ENCODE data around the gene RPS21. TPM values are rescaled to one million over a fixed set of nuclear protein-coding genes. Genes with fewer than 3 reads are reported as not detected.
A peak's percentile ranks its signal among the peaks of the same experiment; 100 is the strongest.

The RPS21 gene
- total RNA-seq, 2 donors from 2014 or later, result 1,506 to 4,377 TPM

- Histone ChIP-seq H3K27ac (peak overlapping the region; percentile 41 to 65), H3K4me1 (replicated peaks) (peaks cover 32% of the 10 kb centered on the region)
- WGBS, result 63% methylated on average over 15 of the region's 23 CpGs
Measured at GRCh38 chr20:62350629-62351422, 36.1 kb upstream of the RPS21 start.

DNA sequence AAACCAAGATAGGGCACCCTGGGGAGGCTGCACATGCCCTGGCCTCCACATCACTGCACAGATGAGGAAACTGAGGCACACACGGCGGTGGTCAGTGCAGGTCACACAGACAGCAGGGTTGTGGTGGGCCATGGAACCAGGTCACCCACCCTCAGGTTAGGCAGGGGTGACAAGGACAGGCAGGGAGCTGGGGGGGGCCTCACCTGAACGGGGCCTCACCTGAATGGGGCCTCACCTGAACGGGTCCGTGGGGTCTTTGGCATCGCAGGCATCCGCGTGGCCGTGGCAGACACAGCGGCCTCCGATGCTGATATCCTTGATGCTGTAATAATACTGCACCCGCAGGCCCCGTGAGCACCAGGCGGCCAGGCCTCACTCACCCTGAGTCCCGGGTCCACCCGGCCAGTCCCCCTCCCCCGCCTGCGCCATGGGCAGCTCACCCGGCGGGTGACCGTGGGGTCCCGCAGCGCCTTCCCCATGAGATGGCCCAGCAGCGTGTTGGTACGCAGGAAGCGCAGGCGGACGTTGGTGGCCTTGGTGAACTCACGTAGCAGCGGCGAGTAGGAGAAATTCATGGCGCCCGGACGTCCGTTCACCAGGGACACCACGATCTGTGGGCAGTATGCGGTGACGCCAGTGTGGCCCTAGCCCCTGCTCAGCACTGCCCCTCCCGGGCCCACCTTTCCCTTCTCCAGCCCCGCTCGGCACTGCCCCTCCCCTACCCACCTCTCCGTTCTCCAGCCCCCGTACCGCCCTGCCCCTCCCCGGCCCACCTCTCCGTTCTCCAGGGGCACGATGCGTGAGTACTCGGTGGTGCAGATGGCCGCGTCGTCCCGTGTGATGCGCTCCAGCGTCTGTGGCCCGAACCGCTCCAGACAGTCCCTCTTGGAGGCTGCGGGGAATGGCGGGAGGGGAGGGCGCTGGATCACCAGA lies 35.2 kb upstream of the RPS21 start:
- Histone ChIP-seq H3K4me3 (no peak overlapping the region), H3K27ac (peak overlapping the region; percentile 62 to 65), H3K36me3 (peaks cover 0 to 6% of the 10 kb centered on the region in 2 donors), H3K4me1 (replicated peaks) (peaks cover 41% of the 10 kb centered on the region), H3K27me3 (replicated peaks; ENCODE audit: insufficient read depth) (no peaks in the 10 kb centered on the region), H3K9me3 (no peaks in the 10 kb centered on the region)
- 85% methylated on average over 60 of the region's 60 CpGs for WGBS
- no peak for DNase-seq (ENCODE audit: low spot score)
- intact Hi-C loops (cut with DNase I), result loop anchor here (2.0 kb wide), 1 partner anchor 25 kb away; no protein-coding TSS in a partner anchor
- TF ChIP-seq POLR2AphosphoS5 (IDR thresholded peaks at IDR 0.05), result no peak
- no peak for TF ChIP-seq POLR2A (IDR thresholded peaks at IDR 0.05)
- TF ChIP-seq CTCF (IDR thresholded peaks at IDR 0.05), result no peak

More at GRCh38 chr20:62350629-62351422, 36.1 kb upstream of the RPS21 start:
- H3K9me3 ChIP-seq, result no peaks in the 10 kb centered on the region
- intact Hi-C loops (cut with DNase I), result no loop called here
- no peak for DNase-seq (ENCODE audit: low spot score)
- H3K27me3 ChIP-seq (replicated peaks; ENCODE audit: insufficient read depth), result no peaks in the 10 kb centered on the region
- H3K36me3 ChIP-seq, result peaks cover 0 to 6% of the 10 kb centered on the region in 2 donors
- TF ChIP-seq CTCF (IDR thresholded peaks at IDR 0.05), result no peak
- TF ChIP-seq POLR2A (IDR thresholded peaks at IDR 0.05), result no peak
- no peak for TF ChIP-seq POLR2AphosphoS5 (IDR thresholded peaks at IDR 0.05)
- no peak overlapping the region for H3K4me3 ChIP-seq

GRCh38 chr20:62352402-62353288 lies 34.3 kb upstream of the RPS21 start:
- H3K9me3 ChIP-seq, result no peaks in the 10 kb centered on the region
- WGBS, result 44% methylated on average over 39 of the region's 43 CpGs
- H3K4me3 ChIP-seq, result no peak overlapping the region
- intact Hi-C loops (cut with DNase I), result loop anchor here (2.0 kb wide), 1 partner anchor 24 kb away; no protein-coding TSS in a partner anchor
- H3K36me3 ChIP-seq, result peaks cover 0 to 6% of the 10 kb centered on the region in 2 donors
- H3K27me3 ChIP-seq (replicated peaks; ENCODE audit: insufficient read depth), result no peaks in the 10 kb centered on the region
- peaks cover 50% of the 10 kb centered on the region for H3K4me1 ChIP-seq (replicated peaks)
- peak overlapping the region; percentile 59 to 62 for H3K27ac ChIP-seq
- DNase-seq (ENCODE audit: low spot score), result peak; percentile 93
- TF ChIP-seq CTCF (IDR thresholded peaks at IDR 0.05), result peak in 3 of 4 experiments; percentile 46 to 66 (median 66)
- peak; percentile 93 for TF ChIP-seq POLR2AphosphoS5 (IDR thresholded peaks at IDR 0.05)
- TF ChIP-seq POLR2A (IDR thresholded peaks at IDR 0.05), result peak; percentile 30

DNA sequence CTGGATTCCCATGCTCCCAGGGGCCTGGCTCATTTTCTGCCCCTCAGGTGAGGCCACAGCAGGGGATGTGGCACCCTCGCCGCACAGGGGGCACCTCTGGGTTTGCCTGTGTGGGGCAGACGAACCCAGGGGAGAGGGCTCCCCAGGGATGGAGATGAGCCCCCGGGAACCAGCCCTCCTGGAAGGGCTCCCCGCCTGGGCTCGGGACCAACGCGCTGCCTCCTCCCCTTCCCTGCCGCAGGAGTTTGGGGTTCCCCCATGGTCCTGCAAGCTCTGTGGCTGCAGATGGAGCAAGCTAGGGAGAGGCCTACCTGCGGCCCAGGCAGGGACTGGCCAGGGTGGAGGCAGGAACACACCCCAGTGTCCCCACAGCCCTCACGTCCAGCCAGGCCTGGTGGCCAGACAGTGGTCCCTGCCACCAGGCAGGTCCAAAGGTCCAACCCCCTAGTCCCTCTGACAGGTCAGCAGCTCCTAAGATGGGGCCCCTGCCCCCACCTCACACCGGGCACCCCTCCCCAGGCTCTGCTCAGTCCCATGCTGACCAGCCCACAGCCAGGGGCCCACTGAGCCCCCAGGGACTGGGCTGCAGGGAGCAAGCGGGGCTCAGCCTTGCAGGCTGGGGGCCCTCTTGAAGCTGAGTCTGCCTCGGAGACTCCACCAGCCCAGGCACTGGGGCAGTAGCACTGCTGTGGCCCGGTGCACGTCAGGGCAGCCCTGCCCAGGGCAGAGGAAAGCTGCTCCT lies 33.4 kb upstream of the RPS21 start:
- DNase-seq (ENCODE audit: low spot score), result no peak
- H3K27ac ChIP-seq, result peak overlapping the region; percentile 46 to 59
- intact Hi-C loops (cut with DNase I), result loop anchor here (2.0 kb wide), 1 partner anchor 23 kb away; no protein-coding TSS in a partner anchor
- H3K9me3 ChIP-seq, result no peaks in the 10 kb centered on the region
- H3K4me1 ChIP-seq (replicated peaks), result peaks cover 50% of the 10 kb centered on the region
- H3K36me3 ChIP-seq, result peaks cover 0 to 6% of the 10 kb centered on the region in 2 donors
- WGBS, result 79% methylated on average over 7 of the region's 16 CpGs
- no peaks in the 10 kb centered on the region for H3K27me3 ChIP-seq (replicated peaks; ENCODE audit: insufficient read depth)
- no peak overlapping the region for H3K4me3 ChIP-seq
- no peak for TF ChIP-seq POLR2A (IDR thresholded peaks at IDR 0.05)
- TF ChIP-seq CTCF (IDR thresholded peaks at IDR 0.05), result no peak
- TF ChIP-seq POLR2AphosphoS5 (IDR thresholded peaks at IDR 0.05), result no peak
